ENCODE measurements around the gene ABI3.

The ABI3 gene

GRCh38 chr17:49209061-49209571 is 1.4 kb upstream of the ABI3 start:
- DNase-seq (ENCODE audit: low spot score) = no peak
- no peak for TF ChIP-seq CTCF (IDR thresholded peaks at IDR 0.05; ENCODE audit: borderline replicate concordance, control extremely low read depth, extremely low read depth, insufficient read depth, missing control alignments)
- in situ Hi-C loops (cut with MboI; ENCODE audit: low sequenced_read_pairs, unreplicated experiment) = no loop called here

DNA sequence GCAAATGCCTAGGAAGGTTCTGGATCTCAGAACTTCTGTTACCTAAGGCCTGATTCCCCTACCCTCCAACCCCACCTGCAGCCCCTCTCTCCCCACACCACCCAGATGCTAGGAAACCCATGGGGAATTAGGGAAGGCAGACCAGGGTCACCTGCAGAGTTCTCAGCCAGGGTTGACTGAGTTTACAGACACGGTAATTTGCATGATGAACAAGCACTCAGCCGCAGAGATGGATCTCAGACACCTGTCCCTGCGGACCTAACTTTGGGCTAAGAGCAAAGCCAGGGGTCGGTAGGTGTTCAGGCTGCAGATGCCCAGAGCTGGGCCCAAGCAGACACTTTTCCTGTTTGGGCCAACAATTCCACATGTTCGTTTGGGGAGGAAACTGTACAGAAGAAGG is 2.9 kb downstream of the ABI3 start:
- in situ Hi-C loops (cut with MboI; ENCODE audit: low sequenced_read_pairs, unreplicated experiment) = no loop called here
- TF ChIP-seq CTCF (IDR thresholded peaks at IDR 0.05; ENCODE audit: borderline replicate concordance, control extremely low read depth, extremely low read depth, insufficient read depth, missing control alignments) = no peak
- no peak for DNase-seq (ENCODE audit: low spot score)

DNA sequence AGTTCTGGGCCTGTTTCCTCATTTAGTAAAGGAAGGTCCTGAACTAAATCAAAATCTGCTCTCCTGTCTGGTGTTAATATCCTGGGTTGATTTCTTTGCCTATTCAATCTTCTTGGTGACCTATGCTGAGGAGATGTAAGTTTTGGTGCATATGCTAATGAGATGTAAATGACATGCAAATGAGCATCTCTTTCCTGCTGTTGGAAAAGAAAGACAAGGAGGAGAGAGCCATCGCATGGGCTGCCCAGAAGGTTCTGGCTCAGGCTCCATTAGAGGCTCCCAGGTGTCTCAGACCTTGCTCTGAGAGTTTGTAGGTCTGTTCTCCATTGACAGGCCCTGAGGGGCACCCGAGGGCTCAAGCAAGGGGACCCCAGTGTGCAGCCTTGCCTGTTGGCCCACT is 3.3 kb downstream of the ABI3 start:
- in situ Hi-C loops (cut with MboI; ENCODE audit: low sequenced_read_pairs, unreplicated experiment) = no loop called here
- no peak for TF ChIP-seq CTCF (IDR thresholded peaks at IDR 0.05; ENCODE audit: borderline replicate concordance, control extremely low read depth, extremely low read depth, insufficient read depth, missing control alignments)

DNA sequence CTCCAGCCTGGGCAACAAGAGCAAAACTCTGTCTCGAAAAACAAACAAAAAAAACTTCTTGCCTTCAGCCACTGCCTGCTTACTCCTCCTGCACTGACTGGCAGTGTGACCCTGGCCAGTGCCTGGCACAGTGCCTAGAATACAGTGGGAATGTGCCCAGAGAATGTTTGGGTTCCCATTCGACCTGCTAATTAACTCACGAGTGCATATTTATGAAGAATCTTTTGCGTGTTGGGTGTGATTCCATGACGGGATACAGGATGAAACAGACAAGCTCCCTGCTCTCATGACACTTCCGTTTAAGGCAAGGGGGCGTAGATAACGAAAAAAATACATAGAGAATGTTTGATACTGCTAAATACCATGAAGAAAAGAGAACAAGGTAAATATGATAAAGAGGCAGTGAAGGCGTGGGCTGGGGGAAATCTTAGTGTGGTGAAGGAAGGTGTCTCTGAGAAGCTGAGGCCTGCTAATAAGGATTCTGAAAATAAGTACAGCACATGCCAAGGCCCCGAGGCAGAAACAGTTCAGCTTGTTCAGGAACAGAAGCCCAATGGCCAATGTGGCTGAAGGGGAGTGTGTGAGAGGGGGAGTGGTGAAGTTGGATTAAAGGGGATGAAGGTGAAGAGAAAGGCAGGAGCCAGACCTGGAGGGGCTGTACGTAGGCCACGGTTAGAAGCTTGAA is 4.3 kb downstream of the ABI3 start:
- no peak for TF ChIP-seq CTCF (IDR thresholded peaks at IDR 0.05; ENCODE audit: borderline replicate concordance, control extremely low read depth, extremely low read depth, insufficient read depth, missing control alignments)
- no peak for DNase-seq (ENCODE audit: low spot score)
- in situ Hi-C loops (cut with MboI; ENCODE audit: low sequenced_read_pairs, unreplicated experiment) = no loop called here

More for the DNA sequence above, 3.3 kb downstream of the ABI3 start:
- DNase-seq (ENCODE audit: low spot score) = no peak

DNA sequence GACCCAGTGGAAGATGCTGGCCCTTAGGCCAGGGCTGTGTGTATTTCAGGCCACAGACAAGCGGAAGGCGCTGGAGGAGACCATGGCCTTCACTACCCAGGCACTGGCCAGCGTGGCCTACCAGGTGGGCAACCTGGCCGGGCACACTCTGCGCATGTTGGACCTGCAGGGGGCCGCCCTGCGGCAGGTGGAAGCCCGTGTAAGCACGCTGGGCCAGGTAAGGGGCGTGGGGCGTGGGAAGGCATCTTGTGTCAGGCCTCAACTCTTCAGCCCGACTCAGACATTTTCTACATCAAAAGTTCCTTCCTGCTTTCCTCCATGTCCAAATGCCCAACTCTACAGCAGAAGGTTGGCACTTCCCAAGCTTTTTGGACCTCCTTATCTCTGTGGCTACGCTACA is 6.0 kb downstream of the ABI3 start:
- no peak for DNase-seq (ENCODE audit: low spot score)
- in situ Hi-C loops (cut with MboI; ENCODE audit: low sequenced_read_pairs, unreplicated experiment) = no loop called here
- TF ChIP-seq CTCF (IDR thresholded peaks at IDR 0.05; ENCODE audit: borderline replicate concordance, control extremely low read depth, extremely low read depth, insufficient read depth, missing control alignments) = no peak

DNA sequence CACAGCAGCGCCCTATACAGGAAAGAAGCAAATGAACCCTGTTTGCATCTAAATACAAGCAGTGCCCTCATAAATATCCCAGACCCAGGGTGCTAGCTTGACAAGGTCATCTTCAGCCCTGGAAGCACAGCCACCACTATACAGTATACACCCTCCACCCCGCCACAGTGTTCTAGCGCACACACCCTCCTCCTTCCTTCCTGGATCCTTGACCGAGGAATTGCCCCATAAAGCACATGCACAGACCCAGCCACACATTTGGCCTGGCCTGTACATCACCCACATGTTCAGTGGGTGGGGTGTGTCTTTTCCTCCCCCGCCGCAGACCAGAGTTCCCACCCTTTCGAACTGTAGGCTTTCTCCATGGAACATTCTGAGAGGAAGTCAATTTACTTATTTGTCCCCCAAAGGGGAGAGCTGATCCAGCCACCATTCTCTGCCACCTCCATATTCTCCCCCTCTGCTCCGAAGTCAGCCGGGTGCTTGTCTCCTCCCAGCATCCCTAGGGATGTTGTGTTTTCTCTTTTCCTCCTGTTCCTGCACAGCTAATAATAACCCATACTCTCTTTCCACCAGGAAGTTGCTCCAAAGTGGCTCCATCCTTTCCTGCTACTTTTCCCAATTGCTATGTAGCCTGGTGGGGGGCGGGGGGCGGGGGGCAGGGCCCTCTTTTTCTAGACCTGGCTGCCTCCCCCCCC is 6.6 kb downstream of the ABI3 start:
- no peak for DNase-seq (ENCODE audit: low spot score)
- TF ChIP-seq CTCF (IDR thresholded peaks at IDR 0.05; ENCODE audit: borderline replicate concordance, control extremely low read depth, extremely low read depth, insufficient read depth, missing control alignments) = no peak
- in situ Hi-C loops (cut with MboI; ENCODE audit: low sequenced_read_pairs, unreplicated experiment) = no loop called here

Data from GM13976 (cell line).